Kidney (tissue), 14 donors: ENCODE data around the gene SPATS2L. TPM values are rescaled to one million over a fixed set of nuclear protein-coding genes. Genes with fewer than 3 reads are reported as not detected.

Experiments
- DNase-seq, 5 donors: peaks; one replicate each; pipeline ENCODE4 v3.0.0-alpha.2; 2013 to 2020
- FAIRE-seq: peaks from 2 replicates; lab custom pipeline; 2012; peaks lifted over from hg19 to GRCh38; lab: Jason Lieb, UNC
- H3K27ac ChIP-seq, 2 donors: one replicate each; pipeline ENCODE4 v1.7.0; 2013; ENCODE audit warnings: low read depth in 2 of 2, low read length in 2 of 2, inconsistent platforms in 1 of 2
- H3K27me3 ChIP-seq: one replicate; pipeline ENCODE4 v1.7.1; 2013; ENCODE audit warnings: low read length, inconsistent platforms; ENCODE audit not compliant: control insufficient read depth, insufficient read depth
- H3K36me3 ChIP-seq, 3 donors: one replicate each; pipeline versions ENCODE4 v1.7.0 to v1.7.1; 2013; ENCODE audit warnings: low read length in 3 of 3, control low read depth in 1 of 3, inconsistent platforms in 1 of 3; ENCODE audit not compliant: insufficient read depth in 3 of 3, control insufficient read depth in 2 of 3
- H3K4me1 ChIP-seq, 3 donors: one replicate each; pipeline versions ENCODE4 v1.7.0 to v1.7.1; 2013; ENCODE audit warnings: low read length in 3 of 3, inconsistent platforms in 1 of 3, low read depth in 1 of 3; ENCODE audit not compliant: control insufficient read depth in 2 of 3, insufficient read depth in 2 of 3
- H3K4me3 ChIP-seq, 3 donors: one replicate each; pipeline versions ENCODE4 v1.7.0 to v1.8.1; 2013; ENCODE audit warnings: low read length in 3 of 3, control low read depth in 1 of 3, inconsistent platforms in 1 of 3
- H3K9ac ChIP-seq, 3 donors: one replicate each; pipeline versions ENCODE4 v1.7.0 to v1.7.1; 2013; ENCODE audit warnings: low read length in 3 of 3, control low read depth in 1 of 3, inconsistent platforms in 1 of 3
- H3K9me3 ChIP-seq, 3 donors: one replicate each; pipeline versions ENCODE4 v1.7.0 to v1.7.1; 2013; ENCODE audit warnings: low read length in 3 of 3, control low read depth in 1 of 3, inconsistent platforms in 1 of 3; ENCODE audit not compliant: control insufficient read depth in 2 of 3, insufficient read depth in 1 of 3
- intact Hi-C: fragments of 100-400 bp; cut with DNase I; formaldehyde crosslinking; loops from one replicate; pipeline ENCODE4 v1.11.1; 2022
- polyA plus RNA-seq: library from polyadenylated mRNA; stranded (reverse); fragments of 350-450 nt; fragmentation: Illumina TruSeq; extraction: RNeasy Lipid Tissue Mini Kit (QIAGEN cat#74804); gene quantifications from one replicate; pipeline ENCODE4 v1.2.3, GENCODE V29; 2014; ENCODE audit warnings: low read depth, low replicate concordance; ENCODE audit not compliant: insufficient read depth
- total RNA-seq: library from RNA; stranded (reverse); fragmentation: NEBNext Ultra II Directional; extraction: Animal tissue kit (Norgen Biotek cat#: 25700); gene quantifications from one replicate; pipeline ENCODE4 v1.2.1, GENCODE V29; 2021
- TF ChIP-seq, protein P1 (sequence below): IDR thresholded peaks from 3 replicates; pipeline ENCODE4 v1.5.1; 2012; ENCODE audit warnings: mild to moderate bottlenecking, moderate library complexity, borderline replicate concordance; ENCODE audit not compliant: insufficient read depth; ENCODE audit errors: extremely low read depth
- donor health status: control.
- donor health status: control.
- donor health status: control.
- donor health status: control.
- donor health status: control.
- donor health status: DM: yes; HTN: yes; CAD: no.
- donor health status: Normal renal cell carcinoma (clear cell type).

The SPATS2L gene
- total and polyA plus RNA-seq, 2 donors from 2014 or later: 86.1 to 166 TPM

DNA sequence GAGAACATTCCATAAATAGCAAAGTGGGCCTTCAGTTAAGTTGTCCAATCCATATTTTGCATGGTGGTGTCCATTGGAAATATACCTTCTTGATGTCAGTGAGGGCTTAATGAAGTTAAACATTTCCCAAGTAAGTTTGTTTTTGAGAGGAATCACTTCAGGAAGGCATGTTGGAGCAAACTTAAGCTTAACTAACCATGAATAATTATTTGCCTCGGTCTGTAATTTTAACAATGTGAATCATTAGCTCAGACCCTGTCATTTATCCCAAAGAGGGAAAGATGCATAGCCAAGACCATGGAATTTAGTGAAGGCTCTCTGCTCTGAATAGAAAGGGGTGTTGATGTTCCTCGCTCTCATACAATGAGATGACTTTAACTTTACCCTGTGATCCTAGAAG is 47.4 kb downstream of the SPATS2L start:
- no peaks in the 10 kb centered on the region for H3K36me3 ChIP-seq
- peak overlapping the region; percentile 19 to 33 for H3K27ac ChIP-seq
- TF ChIP-seq, protein P1, sequence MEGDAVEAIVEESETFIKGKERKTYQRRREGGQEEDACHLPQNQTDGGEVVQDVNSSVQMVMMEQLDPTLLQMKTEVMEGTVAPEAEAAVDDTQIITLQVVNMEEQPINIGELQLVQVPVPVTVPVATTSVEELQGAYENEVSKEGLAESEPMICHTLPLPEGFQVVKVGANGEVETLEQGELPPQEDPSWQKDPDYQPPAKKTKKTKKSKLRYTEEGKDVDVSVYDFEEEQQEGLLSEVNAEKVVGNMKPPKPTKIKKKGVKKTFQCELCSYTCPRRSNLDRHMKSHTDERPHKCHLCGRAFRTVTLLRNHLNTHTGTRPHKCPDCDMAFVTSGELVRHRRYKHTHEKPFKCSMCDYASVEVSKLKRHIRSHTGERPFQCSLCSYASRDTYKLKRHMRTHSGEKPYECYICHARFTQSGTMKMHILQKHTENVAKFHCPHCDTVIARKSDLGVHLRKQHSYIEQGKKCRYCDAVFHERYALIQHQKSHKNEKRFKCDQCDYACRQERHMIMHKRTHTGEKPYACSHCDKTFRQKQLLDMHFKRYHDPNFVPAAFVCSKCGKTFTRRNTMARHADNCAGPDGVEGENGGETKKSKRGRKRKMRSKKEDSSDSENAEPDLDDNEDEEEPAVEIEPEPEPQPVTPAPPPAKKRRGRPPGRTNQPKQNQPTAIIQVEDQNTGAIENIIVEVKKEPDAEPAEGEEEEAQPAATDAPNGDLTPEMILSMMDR: no peak
- DNase-seq (peak in 2 of 5 donors; percentile 66 to 73), FAIRE-seq (peak; percentile 68)
- no peak overlapping the region for H3K4me3 ChIP-seq
- no peak overlapping the region for H3K9ac ChIP-seq
- intact Hi-C loops: no loop called here
- no peaks in the 10 kb centered on the region for H3K27me3 ChIP-seq
- H3K9me3 ChIP-seq: no peaks in the 10 kb centered on the region
- peaks cover 5 to 36% (median 12%) of the 10 kb centered on the region in 3 donors for H3K4me1 ChIP-seq

DNA sequence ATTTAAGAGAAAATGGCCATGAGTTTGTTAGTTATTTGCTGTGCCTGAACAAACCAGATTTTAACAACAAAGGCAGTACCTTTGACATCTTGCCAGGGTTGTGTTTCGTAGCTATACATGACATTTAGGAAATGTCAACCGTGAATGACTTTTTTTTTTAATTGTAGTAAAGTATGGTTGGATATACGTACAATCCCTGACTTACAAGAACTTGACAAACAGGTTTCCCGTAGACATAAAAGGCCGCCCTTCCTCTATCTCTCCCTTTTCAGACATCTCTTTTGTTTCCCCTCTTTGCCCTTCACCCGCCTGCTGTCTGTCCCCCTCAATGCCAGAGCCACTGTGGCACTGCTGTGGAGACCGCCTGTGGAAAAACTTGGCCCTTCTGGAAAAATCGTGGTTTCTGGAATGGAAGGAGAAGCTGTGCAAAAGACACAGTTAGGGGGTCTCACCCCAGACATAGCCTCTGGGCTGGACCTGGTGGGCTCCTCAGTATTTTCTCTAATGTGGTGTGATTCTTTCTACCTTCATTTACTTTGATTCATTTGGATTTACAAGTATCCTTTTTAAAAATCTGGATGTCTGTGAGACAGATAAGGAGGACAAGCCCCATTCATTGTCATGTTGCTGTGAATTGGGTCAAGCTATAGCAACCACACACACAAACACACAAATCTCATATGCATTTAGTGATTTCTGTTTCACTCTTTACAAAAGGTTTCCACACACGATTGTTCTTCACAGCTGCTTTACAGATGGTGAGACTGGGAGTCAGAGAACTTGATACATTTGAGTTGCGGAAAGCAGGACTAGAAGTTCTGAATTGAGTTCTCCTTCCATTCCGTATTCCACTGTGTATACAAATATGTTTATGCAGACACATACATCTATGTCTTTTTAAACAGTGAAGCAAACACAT is 48.6 kb downstream of the SPATS2L start:
- H3K4me3 ChIP-seq: no peak overlapping the region
- TF ChIP-seq, protein P1: no peak
- FAIRE-seq: no peak
- peaks cover 5 to 36% (median 12%) of the 10 kb centered on the region in 3 donors for H3K4me1 ChIP-seq
- H3K9ac ChIP-seq: no peak overlapping the region
- intact Hi-C loops: no loop called here
- H3K9me3 ChIP-seq: no peaks in the 10 kb centered on the region
- H3K27ac ChIP-seq: no peak overlapping the region
- no peaks in the 10 kb centered on the region for H3K36me3 ChIP-seq
- DNase-seq: no peak
- no peaks in the 10 kb centered on the region for H3K27me3 ChIP-seq

DNA sequence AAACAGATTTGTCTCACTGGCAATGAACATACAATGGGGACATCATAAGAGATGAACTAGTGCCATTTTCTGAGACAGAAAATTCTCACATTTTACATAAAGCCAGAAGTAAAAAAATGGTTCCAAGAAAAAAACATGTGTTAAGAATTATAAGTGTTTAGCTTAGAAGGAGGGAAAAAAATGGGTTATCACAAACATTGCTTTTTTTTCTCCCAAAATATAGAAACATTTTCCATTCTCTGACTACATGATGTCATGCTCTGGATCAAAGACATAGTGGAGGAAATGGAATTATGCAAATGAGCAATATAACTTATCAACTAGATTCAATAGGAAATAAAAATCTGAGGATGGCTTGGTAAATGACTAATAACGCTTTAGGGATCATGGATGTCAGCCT is 49.8 kb downstream of the SPATS2L start:
- Histone ChIP-seq H3K4me1 (peaks cover 5 to 39% (median 8%) of the 10 kb centered on the region in 3 donors), H3K36me3 (no peaks in the 10 kb centered on the region), H3K27me3 (no peaks in the 10 kb centered on the region), H3K4me3 (no peak overlapping the region), H3K9me3 (no peaks in the 10 kb centered on the region), H3K9ac (no peak overlapping the region), H3K27ac (no peak overlapping the region)
- DNase-seq: no peak
- TF ChIP-seq, protein P1: no peak
- FAIRE-seq: no peak
- intact Hi-C loops: no loop called here
